ENCODE data around the gene REEP6.

Gene REEP6

DNA sequence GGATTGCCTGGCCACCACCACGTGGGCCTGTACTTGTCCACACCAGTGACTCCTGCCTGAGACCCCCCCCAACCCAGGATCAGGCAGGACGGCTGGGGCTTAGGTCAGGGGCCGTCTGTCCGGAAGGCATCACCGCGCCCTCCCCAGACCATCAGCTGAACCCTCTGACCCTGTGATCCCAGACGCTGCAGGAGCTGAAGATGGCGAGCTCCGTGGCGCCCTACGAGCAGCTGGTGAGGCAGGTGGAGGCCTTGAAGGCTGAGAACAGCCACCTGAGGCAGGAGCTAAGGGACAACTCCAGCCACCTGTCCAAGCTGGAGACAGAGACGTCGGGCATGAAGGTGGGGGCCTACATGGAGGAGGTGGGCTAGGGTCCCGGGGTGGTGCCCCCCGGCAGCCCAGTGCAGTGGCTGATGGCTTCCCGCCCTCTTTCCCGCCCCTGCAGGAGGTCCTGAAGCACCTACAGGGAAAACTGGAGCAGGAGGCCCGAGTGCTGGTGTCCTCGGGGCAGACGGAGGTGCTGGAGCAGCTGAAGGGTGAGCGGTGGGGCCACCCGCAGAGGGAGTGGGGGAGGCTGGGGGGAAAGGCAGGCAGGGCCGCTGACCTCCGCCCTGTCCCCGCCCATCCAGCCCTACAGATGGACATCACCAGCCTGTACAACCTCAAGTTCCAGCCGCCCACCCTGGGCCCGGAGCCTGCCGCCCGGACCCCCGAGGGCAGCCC, 38.0 kb upstream of the REEP6 start:
- no peak for TF ChIP-seq ZNF274 (IDR thresholded peaks at IDR 0.05; ENCODE audit: low read depth, low read length)
- no peak overlapping the region for H3K4me3 ChIP-seq (ENCODE audit: low read length)

DNA sequence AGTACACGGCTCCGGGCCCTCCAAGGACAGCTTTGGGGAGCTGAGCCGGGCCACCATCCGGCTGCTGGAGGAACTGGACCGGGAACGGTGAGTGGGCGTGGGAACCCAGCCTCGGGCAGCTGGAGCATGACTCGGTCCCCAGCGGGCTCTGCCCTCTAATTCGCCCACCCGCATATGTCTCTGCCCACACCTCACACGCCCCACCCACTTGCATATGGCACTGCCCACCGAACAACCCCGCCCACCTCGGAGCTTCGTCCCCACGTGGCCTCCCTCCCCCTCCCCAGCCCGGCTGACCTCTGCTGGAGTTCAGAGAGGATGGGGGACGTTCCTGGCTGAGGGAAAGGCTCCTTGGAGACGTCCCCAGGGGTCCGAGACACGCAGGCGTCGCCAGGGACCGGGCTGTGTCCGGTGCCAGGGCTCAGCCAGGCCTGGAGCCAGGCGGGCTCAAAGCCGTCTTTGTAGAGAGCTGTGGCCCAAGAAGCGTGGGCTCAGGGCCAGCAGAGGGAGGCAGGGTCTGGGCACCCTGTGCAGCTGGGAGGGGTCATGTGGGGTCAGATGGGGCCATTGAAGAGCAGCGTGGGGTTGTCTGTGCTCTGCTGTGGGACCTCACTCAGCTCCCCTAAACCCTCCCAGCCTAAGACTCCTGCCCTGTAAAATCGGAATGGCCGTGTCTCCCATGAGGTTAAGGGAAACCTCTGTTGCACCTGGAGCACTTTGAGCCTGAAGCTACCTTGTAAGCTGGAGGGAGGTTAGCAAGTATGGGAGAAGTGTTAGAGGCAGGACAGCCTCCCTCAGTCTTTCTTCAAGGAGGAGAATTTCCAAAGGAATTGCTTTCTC, 37.2 kb upstream of the REEP6 start:
- H3K4me3 ChIP-seq (ENCODE audit: low read length), result no peak overlapping the region
- no peak for TF ChIP-seq ZNF274 (IDR thresholded peaks at IDR 0.05; ENCODE audit: low read depth, low read length)

DNA sequence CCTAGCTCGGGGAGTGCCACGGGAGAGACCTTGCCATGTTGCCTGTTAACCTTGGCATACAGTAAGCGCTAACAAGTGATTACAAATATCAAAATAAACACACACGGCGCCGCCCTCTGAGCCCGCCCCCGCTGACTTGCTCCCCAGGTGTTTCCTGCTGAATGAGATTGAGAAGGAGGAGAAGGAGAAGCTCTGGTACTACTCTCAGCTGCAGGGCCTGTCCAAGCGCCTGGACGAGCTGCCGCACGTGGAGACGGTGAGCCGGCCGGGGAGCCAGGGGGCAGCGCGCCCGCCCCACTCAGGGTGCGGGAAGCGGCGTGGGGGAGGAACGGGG, 36.0 kb upstream of the REEP6 start:
- TF ChIP-seq ZNF274 (IDR thresholded peaks at IDR 0.05; ENCODE audit: low read depth, low read length), result no peak
- H3K4me3 ChIP-seq (ENCODE audit: low read length), result no peak overlapping the region

DNA sequence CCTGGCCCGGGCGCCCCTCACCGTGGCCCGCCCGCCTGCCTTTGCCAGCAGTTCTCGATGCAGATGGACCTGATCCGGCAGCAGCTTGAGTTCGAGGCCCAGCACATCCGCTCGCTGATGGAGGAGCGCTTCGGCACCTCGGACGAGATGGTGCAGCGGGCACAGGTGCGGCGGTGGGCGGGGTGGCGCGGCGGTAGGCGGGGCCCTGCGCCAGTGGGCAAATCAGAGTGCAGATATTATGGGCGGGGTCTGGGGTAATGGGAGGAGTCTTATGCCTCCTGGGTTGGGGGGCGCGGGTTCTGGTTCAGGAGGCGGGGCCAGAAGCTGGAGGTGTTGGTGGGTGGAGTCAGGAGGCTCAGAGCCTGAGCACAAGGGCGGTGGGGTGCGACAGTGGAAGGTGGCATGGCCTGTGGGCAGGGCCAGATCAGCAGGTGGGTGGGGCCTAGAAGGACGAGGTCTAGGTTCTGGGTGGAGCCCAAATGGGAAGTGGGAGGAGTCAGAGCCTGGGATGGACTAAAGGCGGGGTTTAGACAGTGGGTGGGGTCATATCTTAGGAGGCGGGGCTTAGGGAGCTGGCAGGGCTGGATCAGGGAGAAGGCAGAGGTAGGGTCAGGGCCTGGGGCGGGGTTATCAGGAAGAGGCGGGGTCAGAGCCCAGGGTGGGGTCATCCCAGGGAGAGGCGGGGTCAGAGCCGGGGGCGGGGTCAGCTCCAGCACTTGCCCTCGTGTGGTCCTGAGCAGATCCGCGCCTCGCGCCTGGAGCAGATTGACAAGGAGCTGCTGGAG, 35.5 kb upstream of the REEP6 start:
- H3K4me3 ChIP-seq (ENCODE audit: low read length), result no peak overlapping the region
- no peak for TF ChIP-seq ZNF274 (IDR thresholded peaks at IDR 0.05; ENCODE audit: low read depth, low read length)

DNA sequence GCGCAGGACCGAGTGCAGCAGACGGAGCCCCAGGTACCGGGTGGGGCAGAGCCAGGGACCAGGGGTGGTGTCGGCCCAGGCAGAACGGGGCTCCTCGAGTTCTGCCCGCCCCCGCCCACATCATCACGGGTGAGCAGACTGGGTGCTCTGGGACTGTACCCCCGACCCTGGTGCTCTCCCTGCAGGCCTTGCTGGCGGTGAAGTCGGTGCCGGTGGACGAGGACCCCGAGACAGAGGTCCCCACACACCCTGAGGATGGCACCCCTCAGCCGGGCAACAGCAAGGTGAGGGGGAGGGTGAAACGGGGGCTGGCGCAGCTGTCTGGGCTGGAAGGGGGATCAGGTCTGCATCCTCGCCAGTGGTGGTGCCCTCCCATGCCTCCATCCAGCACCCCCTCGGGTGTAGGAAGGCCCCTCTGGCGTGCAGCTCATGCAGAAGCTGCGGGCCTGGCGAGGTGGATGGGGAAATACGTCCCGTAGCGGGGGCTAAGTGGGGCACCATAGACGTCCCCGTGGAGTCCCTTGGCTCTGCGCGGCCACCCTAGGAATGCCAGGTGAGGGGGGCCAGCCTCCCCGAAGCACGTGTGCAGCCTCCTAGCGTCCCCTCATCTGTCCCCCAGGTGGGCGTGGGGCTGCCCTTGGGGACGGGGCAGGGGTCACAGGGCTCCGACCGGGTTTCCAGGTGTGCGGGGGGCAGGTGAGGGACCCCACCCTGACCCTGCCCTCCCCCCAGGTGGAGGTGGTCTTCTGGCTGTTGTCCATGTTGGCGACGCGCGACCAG, 34.7 kb upstream of the REEP6 start:
- H3K4me3 ChIP-seq (ENCODE audit: low read length), result no peak overlapping the region
- TF ChIP-seq ZNF274 (IDR thresholded peaks at IDR 0.05; ENCODE audit: low read depth, low read length), result no peak

DNA sequence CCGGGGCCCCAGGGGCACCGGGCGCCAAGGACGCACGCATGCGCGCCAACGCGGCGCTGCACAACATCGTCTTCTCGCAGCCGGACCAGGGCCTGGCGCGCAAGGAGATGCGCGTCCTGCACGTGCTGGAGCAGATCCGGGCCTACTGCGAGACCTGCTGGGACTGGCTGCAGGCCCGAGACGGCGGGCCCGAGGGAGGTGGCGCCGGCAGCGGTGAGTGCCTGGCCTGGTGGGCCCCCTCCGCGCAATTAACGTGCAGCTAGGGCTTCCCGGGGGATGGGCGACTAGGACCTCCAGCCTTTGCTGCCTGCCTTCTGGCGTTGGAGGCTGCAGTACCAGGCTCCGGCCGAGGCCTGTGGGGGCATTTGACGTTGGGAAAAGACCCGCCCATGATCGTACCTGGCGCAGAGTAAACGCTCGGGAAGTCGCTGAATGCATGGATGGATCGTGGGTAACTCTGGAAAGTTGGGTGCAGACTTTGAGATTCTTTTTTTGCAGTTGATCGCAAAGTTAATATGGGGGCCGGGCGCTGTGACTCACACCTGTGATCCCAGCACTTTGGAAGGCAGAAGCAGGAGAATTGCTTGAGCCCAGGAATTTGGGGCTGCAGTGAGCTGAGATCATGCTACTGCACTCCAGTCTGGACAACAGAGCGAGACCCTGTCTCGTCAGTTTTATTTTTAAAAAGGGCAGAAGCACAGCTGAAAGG, 33.8 kb upstream of the REEP6 start:
- TF ChIP-seq ZNF274 (IDR thresholded peaks at IDR 0.05; ENCODE audit: low read depth, low read length), result no peak
- H3K4me3 ChIP-seq (ENCODE audit: low read length), result no peak overlapping the region

DNA sequence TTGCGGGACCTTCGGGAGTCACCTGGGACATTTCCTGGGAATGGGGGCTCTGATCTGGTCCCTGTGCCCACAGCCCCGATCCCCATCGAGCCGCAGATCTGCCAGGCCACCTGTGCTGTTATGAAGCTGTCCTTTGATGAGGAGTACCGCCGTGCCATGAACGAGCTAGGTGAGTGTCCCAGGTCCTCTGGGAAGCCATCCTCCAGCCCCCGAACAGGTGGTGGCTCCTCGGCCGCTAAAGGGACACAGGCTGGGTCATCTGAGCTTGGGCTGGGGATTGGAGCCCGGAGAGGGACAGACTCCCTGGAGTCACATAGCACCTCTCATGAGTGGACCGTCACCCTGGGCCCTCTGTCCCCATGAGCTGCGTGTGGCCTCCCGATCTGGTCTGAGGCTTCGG, 33.1 kb upstream of the REEP6 start:
- TF ChIP-seq ZNF274 (IDR thresholded peaks at IDR 0.05; ENCODE audit: low read depth, low read length), result no peak
- no peak overlapping the region for H3K4me3 ChIP-seq (ENCODE audit: low read length)

DNA sequence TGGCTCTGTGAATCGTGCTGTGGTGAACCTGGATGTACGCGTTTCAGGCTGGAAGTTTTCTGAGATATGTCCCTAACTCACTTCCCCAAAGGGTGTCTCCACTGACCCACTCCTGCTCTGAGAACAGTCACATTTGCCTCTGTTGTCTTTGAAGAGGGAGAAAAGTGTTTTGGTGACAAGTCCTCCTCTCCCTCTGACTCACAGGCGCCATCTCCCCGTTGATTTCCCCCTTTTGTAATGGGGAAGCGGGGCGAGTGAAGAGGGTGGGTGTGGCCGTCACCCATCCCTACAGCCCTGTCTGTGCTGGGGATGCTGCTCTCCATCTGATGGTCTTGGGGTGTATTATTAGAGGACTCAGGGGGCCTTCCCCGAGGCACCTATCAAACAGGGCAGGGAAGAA, 31.5 kb upstream of the REEP6 start:
- H3K4me3 ChIP-seq (ENCODE audit: low read length), result no peak overlapping the region
- TF ChIP-seq ZNF274 (IDR thresholded peaks at IDR 0.05; ENCODE audit: low read depth, low read length), result no peak

DNA sequence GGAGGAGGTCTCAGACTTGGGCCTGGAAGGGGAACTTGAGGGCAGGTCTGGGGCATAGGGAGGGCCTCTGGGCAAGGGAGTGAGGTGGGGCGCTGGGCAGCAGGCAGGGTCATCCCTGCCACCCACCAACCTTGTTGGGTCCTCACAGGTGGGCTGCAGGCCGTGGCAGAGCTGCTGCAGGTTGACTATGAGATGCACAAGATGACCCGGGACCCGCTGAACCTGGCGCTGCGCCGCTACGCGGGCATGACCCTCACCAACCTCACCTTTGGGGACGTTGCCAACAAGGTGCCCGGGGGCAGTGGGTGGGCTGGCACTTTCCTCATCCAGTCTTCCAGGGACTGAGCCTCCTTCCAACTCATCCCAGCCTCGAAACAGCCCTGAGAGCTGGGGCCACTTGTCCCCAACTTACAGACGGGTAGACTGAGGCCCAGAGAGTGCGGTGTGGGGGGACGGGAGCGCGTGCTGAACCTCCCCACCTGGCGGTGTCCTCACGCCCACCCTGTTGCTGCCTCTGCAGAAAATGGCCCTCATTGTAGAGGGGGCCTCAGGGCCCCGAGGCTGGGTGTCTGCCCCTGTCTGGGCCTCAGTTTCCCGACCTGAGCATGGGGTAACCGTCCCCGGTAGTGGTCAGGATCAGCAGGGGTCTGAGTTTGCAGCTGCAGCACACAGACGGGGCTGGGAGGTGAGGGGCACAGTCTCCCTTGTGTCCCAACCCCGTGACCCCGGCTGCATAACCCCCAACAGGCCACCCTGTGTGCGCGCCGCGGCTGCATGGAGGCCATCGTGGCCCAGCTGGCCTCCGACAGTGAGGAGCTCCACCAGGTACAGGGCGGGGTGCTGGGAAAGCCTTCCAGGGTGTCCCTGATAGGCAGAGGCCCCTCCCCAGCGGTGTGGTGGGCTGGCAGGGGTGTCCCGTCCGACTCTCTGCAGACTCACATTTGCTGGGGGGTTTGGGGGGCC, 30.7 kb upstream of the REEP6 start:
- TF ChIP-seq ZNF274 (IDR thresholded peaks at IDR 0.05; ENCODE audit: low read depth, low read length), result no peak
- H3K4me3 ChIP-seq (ENCODE audit: low read length), result no peak overlapping the region

DNA sequence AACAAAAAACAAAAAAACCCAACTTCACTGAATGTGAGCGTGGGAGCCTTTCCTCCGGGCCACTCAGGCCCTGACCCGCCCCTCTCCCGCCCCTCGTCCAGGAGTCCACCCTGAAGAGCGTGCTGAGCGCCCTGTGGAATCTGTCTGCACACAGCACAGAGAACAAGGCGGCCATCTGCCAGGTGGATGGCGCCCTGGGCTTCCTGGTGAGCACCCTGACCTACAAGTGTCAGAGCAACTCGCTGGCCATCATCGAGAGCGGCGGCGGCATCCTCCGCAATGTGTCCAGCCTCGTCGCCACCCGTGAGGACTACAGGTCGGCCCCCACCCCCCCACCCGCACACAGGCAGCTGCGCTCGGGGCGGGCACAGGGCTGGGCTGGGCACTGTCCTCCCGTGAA, 29.1 kb upstream of the REEP6 start:
- no peak for TF ChIP-seq ZNF274 (IDR thresholded peaks at IDR 0.05; ENCODE audit: low read depth, low read length)
- no peak overlapping the region for H3K4me3 ChIP-seq (ENCODE audit: low read length)

DNA sequence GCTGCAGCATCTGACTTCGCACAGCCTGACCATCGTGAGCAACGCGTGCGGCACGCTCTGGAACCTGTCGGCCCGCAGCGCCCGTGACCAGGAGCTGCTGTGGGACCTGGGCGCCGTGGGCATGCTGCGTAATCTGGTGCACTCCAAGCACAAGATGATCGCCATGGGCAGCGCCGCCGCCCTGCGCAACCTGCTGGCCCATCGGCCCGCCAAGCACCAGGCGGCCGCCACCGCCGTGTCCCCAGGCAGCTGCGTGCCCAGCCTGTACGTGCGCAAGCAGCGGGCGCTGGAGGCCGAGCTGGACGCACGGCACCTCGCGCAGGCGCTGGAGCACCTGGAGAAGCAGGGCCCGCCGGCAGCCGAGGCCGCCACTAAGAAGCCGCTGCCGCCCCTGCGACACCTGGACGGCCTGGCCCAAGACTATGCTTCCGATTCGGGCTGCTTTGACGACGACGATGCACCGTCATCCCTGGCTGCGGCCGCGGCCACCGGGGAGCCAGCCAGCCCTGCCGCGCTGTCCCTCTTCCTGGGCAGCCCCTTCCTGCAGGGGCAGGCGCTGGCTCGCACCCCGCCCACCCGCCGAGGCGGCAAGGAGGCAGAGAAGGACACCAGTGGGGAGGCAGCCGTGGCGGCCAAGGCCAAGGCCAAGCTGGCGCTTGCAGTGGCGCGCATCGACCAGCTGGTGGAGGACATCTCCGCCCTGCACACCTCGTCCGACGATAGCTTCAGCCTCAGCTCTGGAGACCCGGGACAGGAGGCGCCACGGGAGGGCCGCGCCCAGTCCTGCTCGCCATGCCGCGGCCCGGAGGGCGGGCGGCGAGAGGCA, 25.6 kb upstream of the REEP6 start:
- no peak for TF ChIP-seq ZNF274 (IDR thresholded peaks at IDR 0.05; ENCODE audit: low read depth, low read length)
- no peak overlapping the region for H3K4me3 ChIP-seq (ENCODE audit: low read length)

All from GM08714 (cell line).